HepG2 (cell line): ENCODE results near the gene FITM1. TPM values are rescaled to one million over a fixed set of nuclear protein-coding genes. Genes with fewer than 3 reads are reported as not detected.

Experiments
- ATAC-seq: fragments of 200-7000 bp; cut with Tn5 transposase; 3 replicates; pipeline ENCODE4 v1.9.1; 2020; ENCODE audit warnings: mild to moderate bottlenecking, moderate library complexity
- BruUV-seq: library from RNA; stranded (reverse); fragments of 400-500 nt; replicated peaks from 2 replicates; lab custom pipeline; 2021; lab: Mats Ljungman, UMichigan
- CTCF ChIA-PET: fragments of 300-600 bp; formaldehyde crosslinking; extraction: SDS; loops from one replicate; lab custom pipeline; 2021; ENCODE audit warnings: low total read pairs, inconsistent platforms, low intra/inter-chr PET ratio; lab: Yijun Ruan, JAX
- POLR2A ChIA-PET: fragments of 350-600 bp; sonication (Branson Sonifier 250); formaldehyde crosslinking; loops from one replicate; lab custom pipeline; 2020; ENCODE audit warnings: antibody characterized with exemption, inconsistent platforms; lab: Yijun Ruan, JAX
- DNase-seq: peaks from one replicate; pipeline ENCODE4 v3.0.0-alpha.2; 2015; ENCODE audit warnings: low spot score
- FAIRE-seq: peaks from 3 replicates; lab custom pipeline; 2011; peaks lifted over from hg19 to GRCh38; lab: Jason Lieb, UNC
- H2AFZ ChIP-seq: one replicate; pipeline ENCODE4 v1.6.1; 2011; ENCODE audit warnings: low read length, inconsistent platforms
- H3K27ac ChIP-seq: fragments of 300-600 bp; 3 replicates; pipeline ENCODE4 v1.8.0; 2011; ENCODE audit warnings: mixed run types, mild to moderate bottlenecking, mixed read lengths, low read length, inconsistent platforms; ENCODE audit not compliant: insufficient read depth; ENCODE audit errors: extremely low read length
- H3K27me3 ChIP-seq, 2 experiments: fragments of 200-600 bp in 1 of 2; 2 replicates in 1 of 2; 3 replicates in 1 of 2; pipeline versions ENCODE4 v1.6.0 to v1.8.0; 2011; ENCODE audit warnings: low read length in 2 of 2, mild to moderate bottlenecking in 2 of 2, moderate library complexity in 2 of 2, inconsistent platforms in 1 of 2; ENCODE audit not compliant: insufficient read depth in 2 of 2, control insufficient read depth in 1 of 2
- H3K36me3 ChIP-seq, 2 experiments: fragments of 200-600 bp in 1 of 2; replicated peaks in 1 of 2; 2 replicates in 1 of 2; 3 replicates in 1 of 2; pipeline versions ENCODE4 v1.5.1 to v1.8.0; 2011; ENCODE audit warnings: low read length in 2 of 2, inconsistent platforms in 1 of 2; ENCODE audit not compliant: insufficient read depth in 2 of 2, control insufficient read depth in 1 of 2
- H3K4me1 ChIP-seq: 2 replicates; pipeline ENCODE4 v1.5.1; 2012; ENCODE audit warnings: low read length, inconsistent platforms; ENCODE audit not compliant: insufficient read depth
- H3K4me2 ChIP-seq: 2 replicates; pipeline ENCODE4 v1.6.0; 2011; ENCODE audit warnings: low read depth, low read length, inconsistent platforms
- H3K4me3 ChIP-seq, 3 experiments: fragments of 200-600 bp in 1 of 3; sonication (generic), shearing (Covaris generic) in 1 of 3; replicated peaks in 1 of 3; 2 replicates each; pipeline ENCODE4 v1.5.1; 2011 to 2016; ENCODE audit warnings: low read length in 3 of 3, inconsistent platforms in 2 of 3, low read depth in 2 of 3, mild to moderate bottlenecking in 2 of 3, control low read depth in 1 of 3, mixed read lengths in 1 of 3; ENCODE audit not compliant: insufficient read depth in 1 of 3
- H3K79me2 ChIP-seq: one replicate; pipeline ENCODE4 v1.6.1; 2011; ENCODE audit warnings: low read length, inconsistent platforms; ENCODE audit not compliant: insufficient read depth
- H3K9ac ChIP-seq: 2 replicates; pipeline ENCODE4 v1.6.0; 2011; ENCODE audit warnings: mild to moderate bottlenecking, low read depth, low read length, inconsistent platforms; ENCODE audit not compliant: insufficient read depth
- H3K9me3 ChIP-seq: 2 replicates; pipeline ENCODE4 v1.5.1; 2012; ENCODE audit warnings: mild to moderate bottlenecking, low read length
- H4K20me1 ChIP-seq: 2 replicates; pipeline ENCODE4 v1.6.0; 2011; ENCODE audit warnings: inconsistent platforms, mild to moderate bottlenecking, low read length, moderate library complexity; ENCODE audit not compliant: insufficient read depth
- ARNT ChIP-seq: fragments of 450-650 bp; IDR thresholded peaks from 2 replicates; pipeline ENCODE4 v1.6.1; 2017
- CSRNP2 ChIP-seq: sonication (generic); formaldehyde crosslinking; conservative IDR thresholded peaks from 2 replicates; pipeline ENCODE4 v1.8.0; 2022; ENCODE audit warnings: low read depth, missing genetic modification reagents
- ERF ChIP-seq: IDR thresholded peaks from 2 replicates; pipeline ENCODE4 v1.6.1; 2018; ENCODE audit warnings: missing biosample characterization, missing genetic modification reagents
- HNRNPL ChIP-seq: fragments of 200-400 bp; formaldehyde crosslinking; IDR thresholded peaks from 2 replicates; pipeline ENCODE4 v1.6.1; 2017; ENCODE audit warnings: mild to moderate bottlenecking, low read depth, low read length
- HOXA3 ChIP-seq: sonication (generic); formaldehyde crosslinking; IDR thresholded peaks from 2 replicates; pipeline ENCODE4 v1.5.0; 2020; ENCODE audit warnings: missing genetic modification reagents
- HOXA9 ChIP-seq: sonication (generic); formaldehyde crosslinking; IDR thresholded peaks from 2 replicates; pipeline ENCODE4 v1.8.1; 2022; ENCODE audit warnings: missing genetic modification reagents, mild to moderate bottlenecking, moderate library complexity, borderline replicate concordance
- ISL2 ChIP-seq: sonication (generic); formaldehyde crosslinking; IDR thresholded peaks from 2 replicates; pipeline ENCODE4 v1.5.0; 2020; ENCODE audit warnings: missing genetic modification reagents
- KDM4B ChIP-seq: sonication (generic); formaldehyde crosslinking; IDR thresholded peaks from 2 replicates; pipeline ENCODE4 v1.4.0; 2020; ENCODE audit warnings: missing genetic modification reagents
- MEIS1 ChIP-seq: sonication (generic); formaldehyde crosslinking; IDR thresholded peaks from 2 replicates; pipeline ENCODE4 v1.9.0; 2021; ENCODE audit warnings: mild to moderate bottlenecking, missing genetic modification reagents, moderate library complexity, borderline replicate concordance
- PAF1 ChIP-seq: IDR thresholded peaks from 2 replicates; pipeline ENCODE4 v1.6.1; 2016; ENCODE audit warnings: missing genetic modification reagents, missing compliant biosample characterization
- PHF5A ChIP-seq: IDR thresholded peaks from one replicate; pipeline ENCODE4 v1.6.1; 2018; ENCODE audit warnings: low read depth, missing genetic modification reagents; ENCODE audit not compliant: unreplicated experiment
- SIN3B ChIP-seq: fragments of 150-350 bp; IDR thresholded peaks from 2 replicates; pipeline ENCODE4 v1.6.1; 2014; ENCODE audit warnings: low read length
- TARDBP ChIP-seq: sonication (generic); formaldehyde crosslinking; IDR thresholded peaks from 2 replicates; pipeline ENCODE4 v1.8.0; 2022; ENCODE audit warnings: mild to moderate bottlenecking, missing genetic modification reagents
- ZBTB21 ChIP-seq: sonication (generic); formaldehyde crosslinking; IDR thresholded peaks from 2 replicates; pipeline ENCODE4 v1.4.0; 2020; ENCODE audit warnings: missing genetic modification reagents
- ZFP37 ChIP-seq: sonication (generic); formaldehyde crosslinking; IDR thresholded peaks from 2 replicates; pipeline ENCODE4 v1.4.0; 2020; ENCODE audit warnings: missing genetic modification reagents, borderline replicate concordance
- ZNF337 ChIP-seq: sonication (generic); formaldehyde crosslinking; IDR thresholded peaks from 2 replicates; pipeline ENCODE4 v1.5.1; 2020; ENCODE audit warnings: missing genetic modification reagents, low read depth, mild to moderate bottlenecking, borderline replicate concordance
- ZNF432 ChIP-seq: sonication (generic); formaldehyde crosslinking; IDR thresholded peaks from 2 replicates; pipeline ENCODE4 v1.5.0; 2020; ENCODE audit warnings: missing genetic modification reagents, mild to moderate bottlenecking, borderline replicate concordance
- ZNF597 ChIP-seq: sonication (generic); formaldehyde crosslinking; IDR thresholded peaks from 2 replicates; pipeline ENCODE4 v1.5.0; 2020; ENCODE audit warnings: missing genetic modification reagents
- ZNF782 ChIP-seq: sonication (generic); formaldehyde crosslinking; IDR thresholded peaks from 2 replicates; pipeline ENCODE4 v1.4.0; 2020; ENCODE audit warnings: missing genetic modification reagents, mild to moderate bottlenecking, borderline replicate concordance
- WGBS: methylation state at CpG from one replicate; pipeline ENCODE4 v1.1.6; 2017; ENCODE audit warnings: low lambda C conversion rate; 5-methylcytosine and 5-hydroxymethylcytosine counted together
- in situ Hi-C: cut with HindIII; loops from 2 replicates; pipeline ENCODE4 v1.10.0; 2017; ENCODE audit warnings: low pct_unique_long_range_greater_than_20kb; ENCODE audit not compliant: extremely low pct_ligation_motif_present
- intact Hi-C: fragments of 100-400 bp; cut with micrococcal nuclease; formaldehyde crosslinking; loops from one replicate; pipeline ENCODE4 v1.10.0; 2022; ENCODE audit not compliant: unreplicated experiment
- polyA plus RNA-seq, 8 experiments: library from polyadenylated mRNA; depleted of rRNA in 3 of 8; stranded (reverse) in 7 of 8; unstranded in 1 of 8; fragments of >200 nt; fragmentation: Illumina TruSeq in 4 of 8; extraction: Trizol in 4 of 8; gene quantifications; 2 replicates each; pipeline versions ENCODE4 v1.2.1 to v1.2.3, GENCODE V29; 2011 to 2016; ENCODE audit warnings: low read depth in 4 of 8, missing spikeins in 1 of 8, mixed read lengths in 1 of 8; ENCODE audit not compliant: insufficient read depth in 1 of 8
- total RNA-seq, 5 experiments: library from RNA; depleted of rRNA; stranded (reverse); fragments of >200 nt; fragmentation: Illumina TruSeq; extraction: Trizol; gene quantifications; 2 replicates each; pipeline ENCODE4 v1.2.3, GENCODE V29; 2016; ENCODE audit warnings: low read depth in 1 of 5

The FITM1 gene
- total and polyA plus RNA-seq, 2 of the 13 experiments (the other 11 are each of a cell fraction or from before 2014, with no cell fraction given): 2.7 to 5.8 TPM

DNA sequence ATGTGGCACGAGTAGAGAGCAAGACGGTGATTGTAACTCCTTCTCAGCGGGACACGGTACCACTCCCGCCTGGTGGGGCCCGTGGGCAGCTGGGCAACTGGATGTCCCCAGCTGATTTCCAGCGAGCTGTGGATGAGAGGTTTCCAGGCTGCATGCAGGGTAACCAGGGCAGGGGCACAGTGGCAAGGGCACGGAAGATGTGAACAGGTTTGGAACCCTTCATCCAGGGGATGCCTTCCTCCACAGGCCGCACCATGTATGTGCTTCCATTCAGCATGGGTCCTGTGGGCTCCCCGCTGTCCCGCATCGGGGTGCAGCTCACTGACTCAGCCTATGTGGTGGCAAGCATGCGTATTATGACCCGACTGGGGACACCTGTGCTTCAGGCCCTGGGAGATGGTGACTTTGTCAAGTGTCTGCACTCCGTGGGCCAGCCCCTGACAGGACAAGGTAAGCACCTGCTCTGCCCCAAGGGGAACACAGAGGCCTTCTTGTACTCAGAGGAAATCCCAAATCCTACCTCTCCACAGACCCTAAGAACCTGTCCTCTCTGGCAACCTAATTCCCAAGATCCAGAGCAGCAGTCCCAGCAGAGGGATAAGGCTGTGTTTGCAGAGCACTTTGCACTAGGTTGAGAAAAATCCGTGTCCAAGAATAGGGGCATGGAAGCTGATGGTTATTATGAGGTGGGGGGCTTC is 32.1 kb upstream of the FITM1 start (continued):
- TF ChIP-seq HOXA9 (no peak), HOXA3 (CRISPR knock-in tag) (no peak), CSRNP2 (CRISPR knock-in tag) (no peak), ISL2 (CRISPR knock-in tag) (0 out of 2 replicates have a peak, but pooled peaks have one; percentile 31)
- TF ChIP-seq, all 625 proteins: peak for 58

DNA sequence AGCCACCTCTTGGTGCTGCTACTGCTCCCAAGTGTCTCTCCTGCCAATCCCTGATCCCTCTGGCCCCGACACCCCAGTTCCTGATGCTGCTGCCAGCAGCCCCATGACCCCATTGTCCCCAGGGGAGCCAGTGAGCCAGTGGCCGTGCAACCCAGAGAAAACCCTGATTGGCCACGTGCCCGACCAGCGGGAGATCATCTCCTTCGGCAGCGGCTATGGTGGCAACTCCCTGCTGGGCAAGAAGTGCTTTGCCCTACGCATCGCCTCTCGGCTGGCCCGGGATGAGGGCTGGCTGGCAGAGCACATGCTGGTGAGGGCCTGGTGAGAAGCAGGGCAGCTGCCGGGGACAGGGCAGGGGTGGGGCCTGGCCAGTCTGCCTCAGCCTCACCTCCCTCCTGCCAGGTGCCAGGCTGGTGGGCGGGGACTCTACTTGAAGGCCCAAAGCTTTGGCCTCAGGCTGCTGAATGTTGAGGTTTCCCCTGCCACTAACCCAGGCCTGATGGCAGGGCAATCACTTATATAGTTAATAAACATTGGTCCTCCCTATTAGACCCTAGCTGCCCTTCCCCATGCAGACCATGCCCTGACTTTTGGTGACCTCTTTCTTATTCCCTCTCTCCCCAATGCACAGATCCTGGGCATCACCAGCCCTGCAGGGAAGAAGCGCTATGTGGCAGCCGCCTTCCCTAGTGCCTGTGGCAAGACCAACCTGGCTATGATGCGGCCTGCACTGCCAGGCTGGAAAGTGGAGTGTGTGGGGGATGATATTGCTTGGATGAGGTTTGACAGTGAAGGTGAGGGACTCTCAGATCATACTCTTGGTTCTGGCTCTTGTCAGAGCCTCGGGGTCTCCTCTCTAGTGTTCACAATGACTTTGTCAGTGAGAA is 31.3 kb upstream of the FITM1 start:
- peaks cover 28% of the 10 kb centered on the region for H3K79me2 ChIP-seq
- peaks cover 50% of the 10 kb centered on the region for H3K4me1 ChIP-seq
- no peak for ATAC-seq
- intact Hi-C loops: no loop called here
- no peak overlapping the region for H3K9ac ChIP-seq
- no peak for FAIRE-seq
- CTCF ChIA-PET: no interaction called here
- no peak for DNase-seq
- H3K4me3 ChIP-seq: no peak overlapping the region
- no peaks in the 10 kb centered on the region for H3K9me3 ChIP-seq
- in situ Hi-C loops: no loop called here
- no TSS peak for BruUV-seq
- H2AFZ ChIP-seq: no peak overlapping the region
- H3K27ac ChIP-seq: no peak overlapping the region
- H4K20me1 ChIP-seq: 0 out of 2 replicates have a peak, but pooled peaks cover 4% of the 10 kb centered on the region
- WGBS: 95% methylated on average over 17 of the region's 17 CpGs
- POLR2A ChIA-PET: interaction anchor here (1.0 to 14.4 kb wide), 5 partner anchors 7 to 41 kb away, joined by 3 to 627 read pairs (median 133); partner anchors contain the start of genes DCAF11, NRL and PSME1
- no peak overlapping the region for H3K4me2 ChIP-seq
- peaks cover 0 to 6% of the 10 kb centered on the region in 2 experiments; a peak in 1 of 5 replicates for H3K27me3 ChIP-seq
- peaks cover 47 to 65% of the 10 kb centered on the region in 2 experiments for H3K36me3 ChIP-seq
- no peak for TF ChIP-seq MEIS1 (CRISPR knock-in tag)
- no peak for TF ChIP-seq PHF5A
- peak; percentile 8; the same call in 1 of the 2 replicates for TF ChIP-seq KDM4B
- TF ChIP-seq HNRNPL: peak; percentile 67; the same call in 1 of the 2 replicates
- TF ChIP-seq ZNF782 (CRISPR knock-in tag): peak; percentile 64; the same call in 1 of the 2 replicates
- peak; percentile 63 for TF ChIP-seq PAF1
- no peak for TF ChIP-seq ZFP37 (CRISPR knock-in tag)
- no peak for TF ChIP-seq ZNF432 (CRISPR knock-in tag)
- no peak for TF ChIP-seq ISL2 (CRISPR knock-in tag)
- TF ChIP-seq ZBTB21 (CRISPR knock-in tag): no peak
- no peak for TF ChIP-seq SIN3B
- no peak for TF ChIP-seq ZNF337
- TF ChIP-seq TARDBP: 0 out of 2 replicates have a peak, but pooled peaks have one; percentile 16
- no peak for TF ChIP-seq ZNF597 (CRISPR knock-in tag)
- no peak for TF ChIP-seq ERF (CRISPR knock-in tag)
- TF ChIP-seq ARNT: no peak
